HEK293 (cell line): Measurements from ENCODE around the gene MKRN2.

Source experiments
- CTCF ChIP-seq: fragments of 450-650 bp; formaldehyde crosslinking; IDR thresholded peaks from 2 replicates; pipeline ENCODE4 v1.5.1; 2016; ENCODE audit warnings: missing biosample characterization, missing genetic modification characterization
- REST ChIP-seq: fragments of 450-650 bp; formaldehyde crosslinking; IDR thresholded peaks from 2 replicates; pipeline ENCODE4 v1.5.1; 2016; ENCODE audit warnings: missing biosample characterization, missing genetic modification characterization
- ZBTB7A ChIP-seq: fragments of 450-650 bp; formaldehyde crosslinking; IDR thresholded peaks from 2 replicates; pipeline ENCODE4 v1.5.1; 2016; ENCODE audit warnings: low read depth, missing biosample characterization, missing genetic modification characterization
- ZNF426 ChIP-seq: fragments of 450-650 bp; formaldehyde crosslinking; IDR thresholded peaks from 2 replicates; pipeline ENCODE4 v1.5.1; 2017; ENCODE audit warnings: missing biosample characterization, missing genetic modification characterization, mild to moderate bottlenecking, inconsistent platforms, moderate library complexity

GRCh38 chr3:12585181-12585580 lies 28.3 kb downstream of the MKRN2 start:
- TF ChIP-seq REST (no peak), ZBTB7A (tag by site-specific recombination) (no peak), ZNF426 (tag by site-specific recombination) (no peak), CTCF (tag by site-specific recombination) (no peak)
